Measurements from ENCODE around the gene IFNA6. TPM values are rescaled to one million over a fixed set of nuclear protein-coding genes. Genes with fewer than 3 reads are reported as not detected.

IFNA6 gene
- total and polyA plus RNA-seq, 9 donors: 0.12 TPM; not detected in 8

- no peak for DNase-seq
- H3K4me1 ChIP-seq (ENCODE audit: insufficient read depth): peaks cover 1% of the 10 kb centered on the region
- 39 to 48% (median 44%) methylated on average over 8 of the region's 8 CpGs for WGBS, 3 donors
- no peak overlapping the region for H3K4me3 ChIP-seq
- TF ChIP-seq CTCF (IDR thresholded peaks at IDR 0.05) (no peak), POLR2A (IDR thresholded peaks at IDR 0.05) (no peak), EP300 (IDR thresholded peaks at IDR 0.05) (no peak)
- H3K27me3 ChIP-seq: no peaks in the 10 kb centered on the region
- intact Hi-C loops (cut with DNase I): loop anchor here (5.0 to 10.0 kb wide), 4 partner anchors 81 to 476 kb away; no protein-coding TSS in a partner anchor
- no peaks in the 10 kb centered on the region for H3K9me3 ChIP-seq
- no peak overlapping the region for H3K27ac ChIP-seq
- H3K36me3 ChIP-seq: no peaks in the 10 kb centered on the region
These were observed 34.5 kb downstream of the IFNA6 start for GRCh38 chr9:21316032-21316842.

GRCh38 chr9:21314152-21314551, 36.5 kb downstream of the IFNA6 start:
- H3K9me3 ChIP-seq: no peaks in the 10 kb centered on the region
- H3K36me3 ChIP-seq: no peaks in the 10 kb centered on the region
- no peaks in the 10 kb centered on the region for H3K4me1 ChIP-seq (ENCODE audit: insufficient read depth)
- no peak overlapping the region for H3K27ac ChIP-seq
- intact Hi-C loops (cut with DNase I): loop anchor here in 1 of 4 donors (10.0 kb wide), 1 partner anchor 471 kb away; no protein-coding TSS in a partner anchor
- 76 to 80% (median 78%) methylated on average over 2 of the region's 2 CpGs for WGBS, 3 donors
- H3K27me3 ChIP-seq: no peaks in the 10 kb centered on the region
- H3K4me3 ChIP-seq: no peak overlapping the region
- DNase-seq: no peak
- TF ChIP-seq EP300 (IDR thresholded peaks at IDR 0.05) (no peak), CTCF (IDR thresholded peaks at IDR 0.05) (no peak), POLR2A (IDR thresholded peaks at IDR 0.05) (no peak)

GRCh38 chr9:21311889-21312288, 38.8 kb downstream of the IFNA6 start:
- intact Hi-C loops (cut with DNase I): loop anchor here in 1 of 4 donors (10.0 kb wide), 1 partner anchor 473 kb away; no protein-coding TSS in a partner anchor
- H3K4me3 ChIP-seq: no peak overlapping the region
- WGBS, 3 donors: 90 to 100% (median 95%) methylated on average over 1 of the region's 1 CpG
- H3K9me3 ChIP-seq: no peaks in the 10 kb centered on the region
- DNase-seq: no peak
- H3K36me3 ChIP-seq: no peaks in the 10 kb centered on the region
- no peak for TF ChIP-seq EP300 (IDR thresholded peaks at IDR 0.05)
- no peak for TF ChIP-seq POLR2A (IDR thresholded peaks at IDR 0.05)
- TF ChIP-seq CTCF (IDR thresholded peaks at IDR 0.05): no peak
- H3K27me3 ChIP-seq: no peaks in the 10 kb centered on the region
- no peaks in the 10 kb centered on the region for H3K4me1 ChIP-seq (ENCODE audit: insufficient read depth)
- no peak overlapping the region for H3K27ac ChIP-seq

DNA sequence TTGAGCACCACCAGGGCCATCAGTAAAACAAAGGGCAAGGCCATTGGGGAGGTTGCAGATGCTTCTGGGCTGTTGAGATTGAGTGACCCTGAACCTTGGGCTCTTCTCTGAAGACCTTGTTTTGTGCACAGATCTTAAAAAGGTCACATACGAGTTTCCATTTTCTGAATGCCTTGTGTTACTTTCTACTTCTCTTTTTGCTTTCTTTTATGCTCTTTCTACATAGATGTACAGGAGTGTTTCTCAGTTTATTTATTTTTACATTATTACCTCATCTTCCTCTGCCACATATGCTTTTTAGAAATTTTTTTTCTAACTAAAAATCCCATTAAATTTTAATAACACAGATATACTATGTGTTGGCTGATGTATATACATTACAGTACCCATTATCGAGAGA, 45.5 kb downstream of the IFNA6 start, which contains the start of gene IFNA5:
Gene IFNA5, minus strand, starts transcription at position 101 of the 400 bp plus-strand sequence. Its CDS starts 57 bp downstream, at position 44.
- TF ChIP-seq POLR2A (IDR thresholded peaks at IDR 0.05) (no peak), CTCF (IDR thresholded peaks at IDR 0.05) (no peak), EP300 (IDR thresholded peaks at IDR 0.05) (no peak)
- intact Hi-C loops (cut with DNase I): no loop called here
- H3K27ac ChIP-seq: no peak within 1 kb of the TSS
- no peaks in the 10 kb centered on the region for H3K4me1 ChIP-seq (ENCODE audit: insufficient read depth)
- 79 to 94% (median 88%) methylated on average over 2 of the region's 2 CpGs for WGBS, 3 donors
- DNase-seq: no peak
- H3K36me3 ChIP-seq: no peaks in the 10 kb centered on the region
- no peaks in the 10 kb centered on the region for H3K27me3 ChIP-seq
- no peaks in the 10 kb centered on the region for H3K9me3 ChIP-seq
- H3K4me3 ChIP-seq: no peak within 1 kb of the TSS

Other genes starting within 250 kb of the IFNA6 start
- not detected for gene IFNW1, start 209.1 kb downstream of the IFNA6 start, total RNA-seq
- gene IFNW1, start 209.1 kb downstream of the IFNA6 start, polyA plus RNA-seq: not detected
- gene IFNA21, start 184.2 kb downstream of the IFNA6 start, total RNA-seq: not detected
- gene IFNA21, start 184.2 kb downstream of the IFNA6 start, polyA plus RNA-seq: not detected
- not detected for gene IFNA4, start 163.3 kb downstream of the IFNA6 start, total RNA-seq
- not detected for gene IFNA4, start 163.3 kb downstream of the IFNA6 start, polyA plus RNA-seq
- gene IFNA7, start 148.7 kb downstream of the IFNA6 start, total RNA-seq: not detected
- gene IFNA7, start 148.7 kb downstream of the IFNA6 start, polyA plus RNA-seq: not detected
- not detected for gene IFNA10, start 143.7 kb downstream of the IFNA6 start, total RNA-seq
- not detected for gene IFNA10, start 143.7 kb downstream of the IFNA6 start, polyA plus RNA-seq
- not detected for gene IFNA16, start 133.6 kb downstream of the IFNA6 start, total RNA-seq
- not detected for gene IFNA16, start 133.6 kb downstream of the IFNA6 start, polyA plus RNA-seq
- gene IFNA17, start 122.7 kb downstream of the IFNA6 start, total RNA-seq: not detected
- gene IFNA17, start 122.7 kb downstream of the IFNA6 start, polyA plus RNA-seq: not detected
- not detected for gene IFNA14, start 110.9 kb downstream of the IFNA6 start, total RNA-seq
- not detected for gene IFNA14, start 110.9 kb downstream of the IFNA6 start, polyA plus RNA-seq
- under 1 TPM in 1 of 7 donors, not detected in 6; 0.42 TPM for gene IFNA5, start 45.6 kb downstream of the IFNA6 start, total RNA-seq
- not detected for gene IFNA5, start 45.6 kb downstream of the IFNA6 start, polyA plus RNA-seq
- gene KLHL9, start 15.5 kb downstream of the IFNA6 start, total RNA-seq: 10 to 100 TPM; 22.3 to 35.9 (median 29.6) TPM
- gene KLHL9, start 15.5 kb downstream of the IFNA6 start, polyA plus RNA-seq: 10 to 100 TPM; 14.3 to 22.6 TPM
- gene IFNA13, start 17.2 kb upstream of the IFNA6 start, total RNA-seq: not detected
- under 1 TPM in 1 of 2 donors, not detected in 1; 0.12 TPM for gene IFNA13, start 17.2 kb upstream of the IFNA6 start, polyA plus RNA-seq
- gene IFNA2, start 34.5 kb upstream of the IFNA6 start, total RNA-seq: not detected
- not detected for gene IFNA2, start 34.5 kb upstream of the IFNA6 start, polyA plus RNA-seq
- gene IFNA8, start 58.2 kb upstream of the IFNA6 start, total RNA-seq: not detected
- not detected for gene IFNA8, start 58.2 kb upstream of the IFNA6 start, polyA plus RNA-seq
- gene IFNA1, start 89.6 kb upstream of the IFNA6 start, total RNA-seq: not detected
- gene IFNA1, start 89.6 kb upstream of the IFNA6 start, polyA plus RNA-seq: not detected
- gene IFNE, start 131.4 kb upstream of the IFNA6 start, total RNA-seq: under 1 TPM in 1 of 7 donors, not detected in 6; 0.34 TPM
- not detected for gene IFNE, start 131.4 kb upstream of the IFNA6 start, polyA plus RNA-seq